CD8-positive, alpha-beta memory T cell (primary cell): ENCODE data around the gene GSTT4. TPM values are rescaled to one million over a fixed set of nuclear protein-coding genes. Genes with fewer than 3 reads are reported as not detected.

Experiments used
- CTCF ChIA-PET: fragments of 350-600 bp; sonication (Branson Sonifier 250); formaldehyde crosslinking; loops from one replicate; lab custom pipeline; 2021; ENCODE audit warnings: antibody characterized with exemption; lab: Charles Lee
- POLR2A ChIA-PET: fragments of 350-600 bp; sonication (Branson Sonifier 250); formaldehyde crosslinking; loops from one replicate; lab custom pipeline; 2021; ENCODE audit warnings: antibody characterized with exemption; lab: Charles Lee
- DNase-seq, 5 donors: peaks; one replicate each; pipeline versions ENCODE4 v3.0.0 to v3.0.0-alpha.2; 2020 to 2022; ENCODE audit warnings: mixed read lengths in 1 of 5
- H3K27ac ChIP-seq: one replicate; pipeline ENCODE4 v1.7.0; 2013; ENCODE audit warnings: low read depth, mild to moderate bottlenecking, low read length, moderate library complexity
- H3K27me3 ChIP-seq: 2 replicates; pipeline ENCODE4 v1.7.0; 2013; ENCODE audit warnings: low read length, mild to moderate bottlenecking; ENCODE audit not compliant: insufficient read depth, poor library complexity, severe bottlenecking
- H3K36me3 ChIP-seq: 2 replicates; pipeline ENCODE4 v1.7.0; 2013; ENCODE audit warnings: mild to moderate bottlenecking, low read length, moderate library complexity; ENCODE audit not compliant: insufficient read depth
- H3K4me1 ChIP-seq: 2 replicates; pipeline ENCODE4 v1.7.0; 2013; ENCODE audit warnings: mild to moderate bottlenecking, low read length, moderate library complexity; ENCODE audit not compliant: insufficient read depth
- H3K4me3 ChIP-seq: 2 replicates; pipeline ENCODE4 v1.7.0; 2013; ENCODE audit warnings: mild to moderate bottlenecking, low read length
- H3K9me3 ChIP-seq: 2 replicates; pipeline ENCODE4 v1.7.0; 2013; ENCODE audit warnings: mild to moderate bottlenecking, low read length
- H3K27ac Mint-ChIP-seq, 8 donors: one replicate each; pipeline ENCODE4 v1.8.0; 2020 to 2021; ENCODE audit warnings: mixed read lengths in 8 of 8, mild to moderate bottlenecking in 6 of 8, inconsistent platforms in 3 of 8, moderate library complexity in 3 of 8
- H3K27me3 Mint-ChIP-seq, 2 donors: one replicate each; pipeline ENCODE4 v1.8.0; 2020 to 2021; ENCODE audit warnings: mixed read lengths in 2 of 2, mild to moderate bottlenecking in 1 of 2, moderate library complexity in 1 of 2
- H3K36me3 Mint-ChIP-seq, 3 donors: one replicate each; pipeline ENCODE4 v1.8.0; 2020 to 2021; ENCODE audit warnings: mixed read lengths in 3 of 3, inconsistent platforms in 1 of 3, mild to moderate bottlenecking in 1 of 3
- H3K4me1 Mint-ChIP-seq, 3 donors: one replicate each; pipeline ENCODE4 v1.8.0; 2020 to 2021; ENCODE audit warnings: mixed read lengths in 3 of 3, inconsistent platforms in 1 of 3, mild to moderate bottlenecking in 1 of 3
- H3K4me3 Mint-ChIP-seq, 7 donors: one replicate each; pipeline ENCODE4 v1.8.0; 2020 to 2021; ENCODE audit warnings: mixed read lengths in 7 of 7, mild to moderate bottlenecking in 6 of 7, moderate library complexity in 4 of 7, inconsistent platforms in 2 of 7
- H3K9me3 Mint-ChIP-seq, 5 donors: one replicate each; pipeline ENCODE4 v1.8.0; 2020 to 2022; ENCODE audit warnings: mixed read lengths in 5 of 5, mild to moderate bottlenecking in 3 of 5, moderate library complexity in 2 of 5, inconsistent platforms in 1 of 5
- polyA plus RNA-seq: library from polyadenylated mRNA; unstranded; fragments of 300-500 nt; fragmentation: Illumina TruSeq; gene quantifications from one replicate; pipeline ENCODE4 v1.2.3, GENCODE V29; 2021
- total RNA-seq, 2 experiments: library from RNA; stranded (reverse); gene quantifications; one replicate each; pipeline ENCODE4 v1.2.3, GENCODE V29; 2021

The GSTT4 gene
- total and polyA plus RNA-seq, 3 experiments from 2014 or later, result not detected

DNA sequence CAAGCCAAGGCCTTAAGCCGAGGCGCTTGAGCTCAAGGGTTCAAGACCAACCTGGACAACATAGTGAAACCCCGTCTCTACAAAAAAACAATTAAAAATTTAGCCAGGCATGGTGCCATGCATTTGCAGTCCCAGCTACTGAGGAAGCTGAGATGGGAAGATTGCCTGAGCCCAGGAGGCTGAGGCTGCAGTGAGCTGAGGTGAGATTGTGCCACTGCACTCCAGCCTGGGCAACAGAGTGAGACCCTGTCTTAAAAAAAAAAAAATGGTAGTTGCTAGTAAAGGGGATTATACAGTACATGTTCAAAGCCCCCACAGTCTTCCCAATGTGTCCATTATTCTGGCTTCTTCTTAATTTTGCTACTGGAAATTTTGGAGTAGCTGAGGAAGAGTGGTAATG, 24.1 kb upstream of the GSTT4 start:
- ChIA-PET CTCF (no interaction called here), POLR2A (no interaction called here)
- Mint-ChIP-seq H3K9me3 (no peaks in the 10 kb centered on the region), H3K27me3 (no peaks in the 10 kb centered on the region), H3K36me3 (peaks cover 0 to 37% (median 7%) of the 10 kb centered on the region in 3 donors), H3K4me1 (peaks cover 31 to 66% (median 47%) of the 10 kb centered on the region in 3 donors), H3K4me3 (no peak overlapping the region), H3K27ac (no peak overlapping the region)
- Histone ChIP-seq H3K36me3 (no peaks in the 10 kb centered on the region), H3K9me3 (no peaks in the 10 kb centered on the region), H3K27ac (no peak overlapping the region), H3K4me1 (no peaks in the 10 kb centered on the region), H3K27me3 (no peaks in the 10 kb centered on the region), H3K4me3 (no peak overlapping the region)
- DNase-seq, result no peak

DNA sequence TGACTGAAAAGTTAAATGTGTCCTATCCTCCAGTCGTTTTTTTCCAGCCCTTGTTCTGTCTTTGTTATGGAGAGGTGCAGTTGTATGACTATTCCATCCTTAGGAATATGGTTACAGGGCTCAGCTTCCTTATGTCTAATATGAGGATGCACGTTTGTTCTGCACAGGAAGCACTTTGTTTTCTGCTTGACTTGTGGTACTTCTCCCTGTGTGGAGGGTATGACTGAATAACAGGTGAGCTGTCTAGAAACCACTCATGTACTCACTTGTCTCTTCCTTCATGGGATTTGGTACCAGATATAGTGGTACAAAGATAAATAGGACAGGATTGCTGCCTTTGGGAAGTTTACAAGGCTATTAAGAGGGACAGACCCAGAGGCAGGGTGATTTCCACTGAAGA, 23.3 kb upstream of the GSTT4 start:
- Mint-ChIP-seq H3K9me3 (no peaks in the 10 kb centered on the region), H3K27me3 (no peaks in the 10 kb centered on the region), H3K36me3 (peaks cover 0 to 37% (median 8%) of the 10 kb centered on the region in 3 donors), H3K4me1 (peaks cover 32 to 70% (median 53%) of the 10 kb centered on the region in 3 donors), H3K4me3 (no peak overlapping the region), H3K27ac (no peak overlapping the region)
- no peaks in the 10 kb centered on the region for H3K27me3 ChIP-seq
- ChIA-PET CTCF (interaction anchor here (0.6 kb wide), 1 partner anchor 146 kb away, joined by 3 read pairs; no protein-coding TSS in a partner anchor), POLR2A (no interaction called here)
- no peak overlapping the region for H3K4me3 ChIP-seq
- DNase-seq, result no peak
- H3K36me3 ChIP-seq, result no peaks in the 10 kb centered on the region
- no peaks in the 10 kb centered on the region for H3K9me3 ChIP-seq
- H3K27ac ChIP-seq, result no peak overlapping the region
- H3K4me1 ChIP-seq, result no peaks in the 10 kb centered on the region

DNA sequence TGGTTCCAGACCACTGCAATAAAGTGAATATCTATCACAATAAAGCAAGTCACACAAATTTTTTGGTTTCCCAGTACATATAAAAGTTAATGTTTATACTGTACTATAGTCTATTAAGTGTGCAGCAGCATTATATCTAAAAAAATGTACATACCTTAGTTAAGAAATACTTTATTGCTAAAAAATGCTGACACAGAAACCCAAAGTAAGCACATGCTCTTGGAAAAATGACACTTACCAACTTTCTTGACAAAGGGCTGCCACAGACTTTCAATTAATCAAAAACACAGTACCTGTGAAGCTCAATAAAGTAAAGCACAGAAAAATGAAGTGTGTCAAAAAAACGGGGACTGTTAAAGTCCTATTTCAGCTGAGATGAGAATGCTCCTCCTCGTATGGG, 22.7 kb upstream of the GSTT4 start:
- Histone ChIP-seq H3K27me3 (no peaks in the 10 kb centered on the region), H3K9me3 (no peaks in the 10 kb centered on the region), H3K36me3 (no peaks in the 10 kb centered on the region), H3K4me3 (no peak overlapping the region), H3K27ac (no peak overlapping the region), H3K4me1 (no peaks in the 10 kb centered on the region)
- POLR2A ChIA-PET, result no interaction called here
- H3K4me1 Mint-ChIP-seq, result peaks cover 36 to 73% (median 59%) of the 10 kb centered on the region in 3 donors
- peaks cover 0 to 37% (median 9%) of the 10 kb centered on the region in 3 donors for H3K36me3 Mint-ChIP-seq
- no peaks in the 10 kb centered on the region for H3K27me3 Mint-ChIP-seq
- CTCF ChIA-PET, result no interaction called here
- H3K4me3 Mint-ChIP-seq, result no peak overlapping the region
- no peaks in the 10 kb centered on the region for H3K9me3 Mint-ChIP-seq
- no peak for DNase-seq
- H3K27ac Mint-ChIP-seq, result no peak overlapping the region

DNA sequence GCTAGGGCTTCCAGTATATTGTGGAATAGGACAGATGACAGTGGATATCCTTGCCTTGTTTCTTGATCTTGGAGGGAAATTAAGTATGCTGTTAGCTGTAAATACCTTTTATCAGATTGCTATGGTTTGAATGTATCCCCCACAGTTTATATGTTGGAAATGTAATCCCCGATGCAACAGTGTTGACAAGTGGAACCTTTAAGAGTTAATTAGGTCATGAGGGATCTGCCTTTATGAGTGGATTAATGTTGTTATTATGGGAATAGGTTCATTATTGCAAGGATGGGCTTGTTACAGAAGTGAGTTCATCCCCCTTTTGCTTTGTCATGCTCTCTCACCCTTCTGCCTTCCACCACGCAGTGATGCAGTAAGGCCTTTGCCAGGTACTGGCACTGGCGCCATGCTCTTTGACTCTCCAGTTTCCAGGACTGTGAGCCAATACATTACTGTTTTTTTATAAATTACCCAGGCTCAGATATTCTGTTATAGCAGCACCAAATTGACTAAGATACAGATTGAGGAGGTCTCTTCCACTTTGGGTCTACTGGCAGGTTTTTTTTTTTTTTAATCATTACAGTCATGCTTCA, 22.2 kb upstream of the GSTT4 start:
- Mint-ChIP-seq H3K36me3 (peaks cover 0 to 37% (median 11%) of the 10 kb centered on the region in 3 donors), H3K27ac (peak overlapping the region in 1 of 8 donors; percentile 57), H3K4me3 (no peak overlapping the region), H3K27me3 (no peaks in the 10 kb centered on the region), H3K9me3 (no peaks in the 10 kb centered on the region), H3K4me1 (peaks cover 39 to 75% (median 63%) of the 10 kb centered on the region in 3 donors)
- H3K27ac ChIP-seq, result no peak overlapping the region
- H3K36me3 ChIP-seq, result no peaks in the 10 kb centered on the region
- H3K27me3 ChIP-seq, result no peaks in the 10 kb centered on the region
- H3K9me3 ChIP-seq, result no peaks in the 10 kb centered on the region
- ChIA-PET CTCF (no interaction called here), POLR2A (no interaction called here)
- DNase-seq, result no peak
- no peak overlapping the region for H3K4me3 ChIP-seq
- no peaks in the 10 kb centered on the region for H3K4me1 ChIP-seq

DNA sequence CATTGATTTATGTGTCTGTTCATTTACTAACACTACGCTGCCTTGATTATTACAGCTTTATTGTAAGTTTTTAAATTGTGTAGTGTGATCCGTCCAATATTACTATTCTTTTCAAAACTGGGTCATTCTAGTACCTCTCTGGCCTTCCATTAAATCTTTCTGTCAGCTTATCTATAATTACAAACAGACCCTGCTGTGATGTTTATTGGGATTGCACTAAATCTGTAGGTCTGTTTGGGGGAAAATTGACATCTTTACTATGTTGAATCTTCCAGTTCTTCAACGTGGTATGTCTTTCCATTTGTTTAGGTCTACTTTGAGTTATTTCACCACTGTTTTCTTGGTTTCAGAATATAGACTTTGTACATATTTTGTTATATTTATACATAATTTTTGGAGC, 21.5 kb upstream of the GSTT4 start:
- Mint-ChIP-seq H3K9me3 (no peaks in the 10 kb centered on the region), H3K27me3 (no peaks in the 10 kb centered on the region), H3K36me3 (peaks cover 0 to 34% (median 11%) of the 10 kb centered on the region in 3 donors), H3K4me3 (no peak overlapping the region), H3K27ac (peak overlapping the region in 1 of 8 donors; percentile 5), H3K4me1 (peaks cover 33 to 72% (median 63%) of the 10 kb centered on the region in 3 donors)
- no peaks in the 10 kb centered on the region for H3K36me3 ChIP-seq
- H3K9me3 ChIP-seq, result no peaks in the 10 kb centered on the region
- no peak for DNase-seq
- ChIA-PET POLR2A (no interaction called here), CTCF (no interaction called here)
- no peak overlapping the region for H3K4me3 ChIP-seq
- no peaks in the 10 kb centered on the region for H3K4me1 ChIP-seq
- H3K27me3 ChIP-seq, result no peaks in the 10 kb centered on the region
- H3K27ac ChIP-seq, result no peak overlapping the region

DNA sequence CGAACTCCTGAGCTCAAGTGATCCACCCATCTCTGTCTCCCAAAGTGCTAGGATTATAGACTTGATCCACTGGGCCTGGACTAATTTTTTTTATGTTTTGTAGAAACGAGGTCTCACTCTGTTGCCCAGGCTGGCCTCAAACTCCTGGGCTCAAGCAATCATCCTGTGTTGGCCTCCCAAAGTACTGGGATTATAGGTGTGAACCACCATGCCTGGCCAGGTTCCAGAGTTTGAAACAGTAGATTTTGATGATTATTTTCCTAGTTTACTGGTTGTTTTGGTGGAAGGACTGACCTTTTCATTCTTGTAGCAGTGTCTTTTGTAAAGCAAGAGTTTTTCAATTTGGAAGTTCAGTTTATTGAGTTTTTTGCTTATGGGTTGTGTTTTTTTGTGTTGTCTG, 20.8 kb upstream of the GSTT4 start:
- ChIA-PET POLR2A (no interaction called here), CTCF (no interaction called here)
- Histone ChIP-seq H3K4me1 (no peaks in the 10 kb centered on the region), H3K27ac (no peak overlapping the region), H3K36me3 (no peaks in the 10 kb centered on the region), H3K9me3 (no peaks in the 10 kb centered on the region), H3K4me3 (no peak overlapping the region), H3K27me3 (no peaks in the 10 kb centered on the region)
- Mint-ChIP-seq H3K36me3 (peaks cover 0 to 32% (median 11%) of the 10 kb centered on the region in 3 donors), H3K9me3 (no peaks in the 10 kb centered on the region), H3K4me3 (no peak overlapping the region), H3K27me3 (no peaks in the 10 kb centered on the region), H3K27ac (peak overlapping the region in 2 of 8 donors; percentile 38 to 75), H3K4me1 (peaks cover 33 to 68% (median 63%) of the 10 kb centered on the region in 3 donors)
- DNase-seq, result no peak

DNA sequence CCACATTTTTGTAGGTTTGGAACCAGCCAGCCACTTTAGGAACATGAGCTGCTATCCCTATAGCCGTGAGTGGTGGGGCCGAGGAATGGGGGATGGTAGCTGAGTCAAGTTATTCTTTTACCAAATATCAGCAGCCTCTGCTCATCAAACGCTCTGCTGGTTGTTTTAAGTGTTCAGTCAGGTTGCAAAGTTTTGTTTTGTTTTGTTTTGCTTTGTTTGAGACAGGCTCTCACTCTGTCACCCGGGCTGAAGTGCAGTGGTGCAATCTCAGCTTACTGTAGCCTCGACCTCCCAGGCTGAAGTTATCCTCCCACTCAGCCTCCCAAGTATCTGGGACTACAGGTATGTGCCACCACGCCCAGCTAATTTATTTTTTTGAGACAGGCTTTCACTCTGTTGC, 20.2 kb upstream of the GSTT4 start:
- Histone ChIP-seq H3K4me3 (no peak overlapping the region), H3K27me3 (no peaks in the 10 kb centered on the region), H3K27ac (no peak overlapping the region), H3K4me1 (no peaks in the 10 kb centered on the region), H3K9me3 (no peaks in the 10 kb centered on the region), H3K36me3 (no peaks in the 10 kb centered on the region)
- no peak overlapping the region for H3K27ac Mint-ChIP-seq
- peaks cover 35 to 68% (median 66%) of the 10 kb centered on the region in 3 donors for H3K4me1 Mint-ChIP-seq
- no peaks in the 10 kb centered on the region for H3K9me3 Mint-ChIP-seq
- CTCF ChIA-PET, result no interaction called here
- peaks cover 0 to 34% (median 10%) of the 10 kb centered on the region in 3 donors for H3K36me3 Mint-ChIP-seq
- H3K27me3 Mint-ChIP-seq, result no peaks in the 10 kb centered on the region
- no peak overlapping the region for H3K4me3 Mint-ChIP-seq
- no peak for DNase-seq
- POLR2A ChIA-PET, result no interaction called here

DNA sequence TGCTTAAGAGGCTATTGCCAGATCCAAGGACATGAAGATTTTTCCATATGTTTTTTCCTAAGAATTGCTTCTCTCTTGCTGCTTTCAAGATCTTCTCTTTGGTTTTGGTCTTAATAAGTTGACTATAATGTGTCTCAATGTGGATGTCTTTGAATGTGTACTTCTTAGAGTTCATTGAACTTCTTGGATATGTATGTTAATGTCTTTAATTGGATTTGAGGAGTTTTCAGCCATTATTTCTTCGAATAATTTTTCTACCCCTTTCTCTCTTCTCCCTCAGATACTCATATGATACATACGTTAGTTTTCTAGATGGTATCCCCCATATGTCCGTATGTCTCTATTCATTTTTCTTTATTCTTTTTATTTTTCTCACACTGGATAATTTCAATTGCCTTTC, 19.1 kb upstream of the GSTT4 start:
- H3K36me3 ChIP-seq, result no peaks in the 10 kb centered on the region
- H3K36me3 Mint-ChIP-seq, result peaks cover 0 to 32% (median 9%) of the 10 kb centered on the region in 3 donors
- no peak for DNase-seq
- H3K27ac ChIP-seq, result no peak overlapping the region
- H3K27ac Mint-ChIP-seq, result peak overlapping the region in 2 of 8 donors; percentile 3 to 25
- H3K4me1 ChIP-seq, result no peaks in the 10 kb centered on the region
- no peaks in the 10 kb centered on the region for H3K27me3 Mint-ChIP-seq
- POLR2A ChIA-PET, result no interaction called here
- H3K9me3 ChIP-seq, result no peaks in the 10 kb centered on the region
- peaks cover 34 to 63% (median 59%) of the 10 kb centered on the region in 3 donors for H3K4me1 Mint-ChIP-seq
- no peak overlapping the region for H3K4me3 ChIP-seq
- H3K4me3 Mint-ChIP-seq, result no peak overlapping the region
- CTCF ChIA-PET, result no interaction called here
- H3K9me3 Mint-ChIP-seq, result no peaks in the 10 kb centered on the region
- H3K27me3 ChIP-seq, result no peaks in the 10 kb centered on the region
